Activated naive CD4-positive, alpha-beta T cell treated with anti-CD3 and anti-CD28 coated beads, Interleukin-2, amount 50 U/mL, for 24 hours (primary cell): ENCODE data around the gene LCE7A.

ENCODE experiments used
- H3K27ac Mint-ChIP-seq: one replicate; pipeline ENCODE4 v1.8.0; 2021; ENCODE audit warnings: mild to moderate bottlenecking, mixed read lengths
- H3K27me3 Mint-ChIP-seq: one replicate; pipeline ENCODE4 v1.8.0; 2021; ENCODE audit warnings: mixed read lengths
- H3K36me3 Mint-ChIP-seq: one replicate; pipeline ENCODE4 v1.8.0; 2021; ENCODE audit warnings: mixed read lengths
- H3K4me1 Mint-ChIP-seq: one replicate; pipeline ENCODE4 v1.8.0; 2021; ENCODE audit warnings: mixed read lengths
- H3K4me3 Mint-ChIP-seq: one replicate; pipeline ENCODE4 v1.8.0; 2021; ENCODE audit warnings: mild to moderate bottlenecking, mixed read lengths
- H3K9me3 Mint-ChIP-seq: one replicate; pipeline ENCODE4 v1.8.0; 2021; ENCODE audit warnings: mixed read lengths

The LCE7A gene

DNA sequence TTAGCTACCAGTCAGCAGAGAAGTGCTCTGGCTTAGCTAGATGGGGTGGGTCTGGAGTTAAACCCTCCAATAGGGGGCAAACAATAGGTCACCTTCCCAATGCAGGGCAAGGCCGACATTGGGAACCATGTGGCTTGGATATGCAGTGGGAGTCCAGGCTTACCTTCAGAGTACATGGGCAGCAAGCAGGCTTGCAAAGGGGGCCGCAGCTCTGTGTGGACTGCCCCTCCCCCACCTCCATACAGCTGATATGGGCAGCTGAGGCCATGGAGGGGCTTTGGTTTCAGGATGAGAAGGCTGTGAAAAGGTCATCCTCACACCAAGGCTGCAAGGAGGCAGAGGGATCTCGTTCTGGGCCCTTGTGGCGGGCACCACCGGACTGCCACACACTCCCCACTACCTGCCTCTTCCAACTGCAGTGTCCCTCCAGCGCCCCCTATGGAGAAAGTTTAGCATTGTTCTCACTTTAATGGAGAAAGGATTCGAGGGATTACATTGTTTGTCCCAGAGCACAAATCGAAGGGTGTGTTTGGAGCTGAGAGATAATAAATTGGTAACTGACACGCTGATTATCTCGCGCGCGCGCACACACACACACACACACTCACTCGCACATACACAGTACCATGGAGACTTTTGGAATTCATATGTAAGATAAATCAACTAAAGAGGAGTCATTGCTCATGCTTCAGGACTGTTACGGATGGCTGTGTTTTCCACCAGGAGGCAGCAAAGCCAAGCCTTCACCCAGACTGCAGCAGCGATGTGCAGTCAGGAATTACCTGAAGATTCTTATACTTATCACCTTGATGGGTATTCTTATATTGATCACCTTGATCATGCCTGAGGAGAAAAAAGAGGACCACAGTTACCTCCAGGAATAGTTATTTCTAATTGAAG, 11.3 kb downstream of the LCE7A start:
- peaks cover 1% of the 10 kb centered on the region for H3K27me3 Mint-ChIP-seq
- H3K9me3 Mint-ChIP-seq: no peaks in the 10 kb centered on the region
- no peaks in the 10 kb centered on the region for H3K4me1 Mint-ChIP-seq
- H3K27ac Mint-ChIP-seq: no peak overlapping the region
- H3K4me3 Mint-ChIP-seq: no peak overlapping the region
- H3K36me3 Mint-ChIP-seq: no peaks in the 10 kb centered on the region

- Mint-ChIP-seq H3K4me1 (no peaks in the 10 kb centered on the region), H3K4me3 (no peak overlapping the region), H3K36me3 (no peaks in the 10 kb centered on the region), H3K27me3 (peaks cover 1% of the 10 kb centered on the region), H3K27ac (no peak overlapping the region), H3K9me3 (no peaks in the 10 kb centered on the region)
Measured at GRCh38 chr1:152871731-152872126, 11.9 kb downstream of the LCE7A start.

DNA sequence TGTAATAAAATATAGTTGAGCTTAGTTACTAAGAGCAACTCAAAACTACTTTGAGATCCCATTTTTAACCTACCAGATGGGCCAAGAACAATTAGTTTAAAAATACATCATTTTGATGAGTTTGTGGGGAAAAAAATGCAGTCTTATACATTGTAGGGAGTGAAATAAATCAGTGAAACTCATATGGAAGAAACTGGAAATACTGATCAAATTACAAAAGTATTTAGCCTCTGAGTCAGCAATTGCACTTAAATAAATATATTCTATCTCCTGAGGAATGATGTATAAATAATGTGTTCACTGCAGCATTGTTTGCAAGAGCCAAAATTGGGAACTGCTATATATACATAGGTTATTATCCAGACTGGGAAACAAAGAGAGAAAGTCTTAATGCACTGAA, 13.7 kb downstream of the LCE7A start:
- no peaks in the 10 kb centered on the region for H3K36me3 Mint-ChIP-seq
- no peaks in the 10 kb centered on the region for H3K4me1 Mint-ChIP-seq
- no peaks in the 10 kb centered on the region for H3K9me3 Mint-ChIP-seq
- no peak overlapping the region for H3K4me3 Mint-ChIP-seq
- H3K27me3 Mint-ChIP-seq: peaks cover 6% of the 10 kb centered on the region
- no peak overlapping the region for H3K27ac Mint-ChIP-seq

- no peaks in the 10 kb centered on the region for H3K4me1 Mint-ChIP-seq
- H3K4me3 Mint-ChIP-seq: no peak overlapping the region
- peaks cover 1% of the 10 kb centered on the region for H3K36me3 Mint-ChIP-seq
- peaks cover 12% of the 10 kb centered on the region for H3K27me3 Mint-ChIP-seq
- no peak overlapping the region for H3K27ac Mint-ChIP-seq
- no peaks in the 10 kb centered on the region for H3K9me3 Mint-ChIP-seq
Measured at GRCh38 chr1:152876827-152877226, 17.0 kb downstream of the LCE7A start.

DNA sequence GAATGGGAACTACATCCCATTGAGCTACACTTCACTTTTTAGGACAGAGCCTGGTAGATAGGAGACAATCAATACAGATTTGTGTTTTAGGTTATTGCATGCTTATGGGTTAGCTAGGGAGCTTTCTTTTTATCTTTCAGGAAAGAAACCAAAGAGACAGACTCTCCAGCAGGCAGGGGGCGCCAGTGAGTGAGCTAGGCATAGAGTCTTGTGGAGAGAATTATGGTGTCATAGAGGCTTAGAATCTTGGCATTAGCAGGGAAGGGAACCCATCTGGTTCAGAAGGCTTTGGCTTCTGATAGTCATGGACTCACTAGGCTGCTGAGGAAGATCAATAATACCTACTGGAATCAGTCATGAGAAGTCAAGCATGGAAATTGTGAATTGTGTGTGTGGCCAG, 18.2 kb downstream of the LCE7A start, which contains the start of gene SMCP:
TSS of gene SMCP (plus strand) at position 281 of the 400 bp plus-strand sequence. CDS start 6,101 bp downstream, outside the sequence.
- H3K36me3 Mint-ChIP-seq: peaks cover 1% of the 10 kb centered on the region
- H3K9me3 Mint-ChIP-seq: no peaks in the 10 kb centered on the region
- H3K4me1 Mint-ChIP-seq: no peaks in the 10 kb centered on the region
- peaks cover 12% of the 10 kb centered on the region for H3K27me3 Mint-ChIP-seq
- no peak within 1 kb of the TSS for H3K4me3 Mint-ChIP-seq
- no peak within 1 kb of the TSS for H3K27ac Mint-ChIP-seq

DNA sequence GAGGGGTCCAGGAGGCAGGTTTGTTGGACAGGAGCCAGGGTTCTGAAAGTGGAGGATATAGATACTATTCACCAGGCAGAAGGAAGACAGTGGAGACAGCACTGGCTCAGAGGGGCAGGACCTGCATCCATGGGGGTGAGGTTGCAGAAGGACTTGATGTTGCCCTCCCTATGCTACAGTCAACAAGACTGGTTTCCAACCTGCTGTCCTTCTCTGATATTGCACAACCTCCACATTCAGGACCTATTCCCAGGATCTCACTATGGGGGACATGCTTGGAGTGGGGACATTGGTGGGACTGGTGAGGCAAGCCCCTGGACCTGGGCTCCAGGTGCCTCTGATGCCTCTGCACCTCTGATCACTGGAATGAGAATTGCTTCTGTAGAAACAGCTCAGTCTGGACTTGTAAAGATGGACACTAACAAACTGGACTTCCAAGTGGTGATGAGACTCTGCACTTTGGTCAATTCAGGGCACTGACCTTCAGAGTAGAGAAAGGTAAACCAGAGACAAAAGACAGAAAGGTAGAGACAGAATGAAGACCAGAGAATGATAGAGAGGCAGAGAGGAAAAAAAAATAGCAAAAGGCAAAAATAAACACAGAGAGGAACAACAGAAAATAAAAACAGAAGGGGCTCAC, 19.9 kb downstream of the LCE7A start:
- peaks cover 1% of the 10 kb centered on the region for H3K36me3 Mint-ChIP-seq
- H3K27ac Mint-ChIP-seq: no peak overlapping the region
- H3K4me3 Mint-ChIP-seq: no peak overlapping the region
- no peaks in the 10 kb centered on the region for H3K4me1 Mint-ChIP-seq
- H3K9me3 Mint-ChIP-seq: no peaks in the 10 kb centered on the region
- H3K27me3 Mint-ChIP-seq: peaks cover 10% of the 10 kb centered on the region

GRCh38 chr1:152880316-152880715, 20.5 kb downstream of the LCE7A start:
- Mint-ChIP-seq H3K4me3 (no peak overlapping the region), H3K27me3 (peaks cover 10% of the 10 kb centered on the region), H3K36me3 (peaks cover 1% of the 10 kb centered on the region), H3K27ac (no peak overlapping the region), H3K4me1 (no peaks in the 10 kb centered on the region), H3K9me3 (no peaks in the 10 kb centered on the region)

GRCh38 chr1:152880907-152881306, 21.1 kb downstream of the LCE7A start:
- H3K4me3 Mint-ChIP-seq: no peak overlapping the region
- peaks cover 10% of the 10 kb centered on the region for H3K27me3 Mint-ChIP-seq
- no peaks in the 10 kb centered on the region for H3K9me3 Mint-ChIP-seq
- H3K36me3 Mint-ChIP-seq: peaks cover 1% of the 10 kb centered on the region
- no peak overlapping the region for H3K27ac Mint-ChIP-seq
- H3K4me1 Mint-ChIP-seq: no peaks in the 10 kb centered on the region

GRCh38 chr1:152884085-152884484, 24.3 kb downstream of the LCE7A start:
- Mint-ChIP-seq H3K9me3 (no peaks in the 10 kb centered on the region), H3K36me3 (no peaks in the 10 kb centered on the region), H3K4me1 (no peaks in the 10 kb centered on the region), H3K4me3 (no peak overlapping the region), H3K27ac (no peak overlapping the region), H3K27me3 (peaks cover 3% of the 10 kb centered on the region)

DNA sequence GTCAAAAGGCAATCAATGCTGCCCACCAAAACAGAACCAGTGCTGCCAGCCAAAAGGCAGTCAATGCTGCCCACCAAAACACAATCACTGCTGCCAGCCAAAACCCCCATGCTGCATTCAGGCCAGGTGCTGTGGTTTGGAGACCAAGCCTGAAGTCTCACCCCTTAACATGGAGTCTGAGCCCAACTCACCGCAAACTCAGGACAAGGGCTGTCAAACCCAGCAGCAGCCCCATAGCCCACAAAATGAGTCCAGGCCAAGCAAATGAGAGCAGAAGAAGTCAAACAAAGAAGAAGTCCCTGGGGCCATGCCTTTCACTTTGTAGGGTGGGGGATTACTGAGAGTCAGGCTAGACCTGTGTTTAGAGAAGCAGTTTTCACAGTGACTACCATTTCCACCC, 24.7 kb downstream of the LCE7A start:
- Mint-ChIP-seq H3K36me3 (no peaks in the 10 kb centered on the region), H3K27ac (no peak overlapping the region), H3K27me3 (peaks cover 3% of the 10 kb centered on the region), H3K4me3 (no peak overlapping the region), H3K9me3 (no peaks in the 10 kb centered on the region), H3K4me1 (no peaks in the 10 kb centered on the region)

DNA sequence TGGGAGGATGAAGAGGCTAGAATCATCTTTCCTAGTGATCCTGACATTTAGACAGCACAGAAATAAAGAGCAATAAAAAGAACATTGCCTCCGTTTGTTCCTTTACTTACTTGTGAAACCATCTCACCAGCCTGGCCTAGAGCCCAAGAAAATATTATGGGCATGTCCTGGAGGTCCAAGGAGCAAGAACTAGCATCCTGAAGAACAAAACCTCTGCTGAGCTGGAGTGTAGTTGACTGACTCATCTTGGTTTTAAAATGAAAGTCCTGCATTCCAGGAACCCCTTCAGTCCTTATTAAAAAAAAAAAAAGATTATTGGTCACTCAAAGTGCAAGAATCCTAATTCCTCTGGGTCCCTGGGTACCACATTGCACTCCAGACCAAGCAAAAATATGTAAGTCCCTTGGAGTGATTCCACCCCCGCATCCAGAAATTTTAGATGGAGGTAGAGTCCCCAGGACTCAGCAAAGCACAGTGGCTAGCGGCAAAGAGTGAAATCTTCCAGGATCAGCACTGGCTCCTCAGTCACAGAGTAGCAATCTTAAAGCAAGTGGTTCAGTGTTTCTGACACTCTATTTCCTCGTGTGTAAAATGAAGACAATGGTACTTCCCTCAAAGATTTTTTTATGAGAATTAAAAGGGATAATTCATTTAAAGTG, 25.3 kb downstream of the LCE7A start:
- H3K4me1 Mint-ChIP-seq: no peaks in the 10 kb centered on the region
- no peak overlapping the region for H3K4me3 Mint-ChIP-seq
- H3K27ac Mint-ChIP-seq: no peak overlapping the region
- peaks cover 3% of the 10 kb centered on the region for H3K27me3 Mint-ChIP-seq
- no peaks in the 10 kb centered on the region for H3K9me3 Mint-ChIP-seq
- no peaks in the 10 kb centered on the region for H3K36me3 Mint-ChIP-seq

GRCh38 chr1:152886085-152886484, 26.3 kb downstream of the LCE7A start:
- Mint-ChIP-seq H3K4me3 (no peak overlapping the region), H3K27ac (no peak overlapping the region), H3K36me3 (no peaks in the 10 kb centered on the region), H3K4me1 (no peaks in the 10 kb centered on the region), H3K27me3 (peaks cover 5% of the 10 kb centered on the region), H3K9me3 (no peaks in the 10 kb centered on the region)

DNA sequence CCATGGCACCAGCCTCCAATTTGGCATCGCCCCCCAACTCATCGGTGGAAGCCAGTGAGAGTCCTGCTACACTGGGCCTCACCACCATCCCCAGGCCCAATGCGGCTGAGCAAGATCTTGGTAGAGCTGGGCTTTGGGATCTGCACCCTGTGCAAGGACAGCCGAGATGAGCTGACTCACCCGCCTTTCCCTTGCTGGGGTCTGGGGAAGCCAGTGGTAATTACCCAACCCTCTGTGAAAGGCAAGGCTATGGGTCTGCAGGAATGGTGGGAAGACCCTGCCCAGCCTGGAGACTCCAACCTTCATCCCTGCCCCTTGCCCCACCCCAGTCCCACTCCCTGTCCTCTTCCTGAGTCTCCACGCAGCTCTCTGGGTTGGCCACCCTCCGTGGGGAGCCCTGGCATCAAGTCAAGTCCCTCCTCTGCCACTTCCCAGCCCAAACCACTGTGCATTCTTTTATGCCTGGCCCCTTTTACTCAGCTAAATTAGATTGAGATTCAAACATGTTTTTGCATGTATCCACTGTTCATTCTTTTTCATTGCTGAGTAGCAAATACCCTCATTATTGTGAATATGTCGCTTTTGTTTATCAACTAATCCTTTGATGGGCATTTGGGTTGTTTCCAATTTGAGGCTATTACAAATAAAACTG, 27.1 kb downstream of the LCE7A start:
- Mint-ChIP-seq H3K27me3 (peaks cover 6% of the 10 kb centered on the region), H3K9me3 (no peaks in the 10 kb centered on the region), H3K4me3 (no peak overlapping the region), H3K36me3 (no peaks in the 10 kb centered on the region), H3K4me1 (no peaks in the 10 kb centered on the region), H3K27ac (no peak overlapping the region)

DNA sequence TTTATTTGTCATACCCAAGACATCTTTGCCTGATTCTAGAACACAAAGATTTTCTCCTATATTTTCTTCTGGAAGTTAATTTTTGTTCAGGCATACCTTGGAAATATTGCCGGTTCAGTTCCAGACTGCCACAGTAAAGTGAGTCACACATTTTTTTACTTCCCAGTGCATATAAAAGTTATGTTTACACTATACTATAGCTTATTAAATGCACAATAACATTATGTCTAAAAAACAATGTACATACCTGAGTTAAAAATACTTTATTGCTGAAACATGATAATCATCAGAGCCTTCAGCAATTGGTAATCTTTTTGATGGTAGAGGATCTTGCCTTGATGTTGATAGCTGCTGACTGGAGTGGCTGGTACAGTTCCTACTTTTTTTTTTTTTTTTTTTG, 28.3 kb downstream of the LCE7A start:
- no peaks in the 10 kb centered on the region for H3K36me3 Mint-ChIP-seq

GRCh38 chr1:152899027-152899426, 39.2 kb downstream of the LCE7A start:
- Mint-ChIP-seq H3K36me3 (no peaks in the 10 kb centered on the region), H3K4me3 (no peak overlapping the region), H3K27me3 (peaks cover 19% of the 10 kb centered on the region), H3K9me3 (no peaks in the 10 kb centered on the region), H3K4me1 (no peaks in the 10 kb centered on the region), H3K27ac (no peak overlapping the region)

More for the DNA sequence above, 28.3 kb downstream of the LCE7A start:
- Mint-ChIP-seq H3K4me1 (no peaks in the 10 kb centered on the region), H3K9me3 (no peaks in the 10 kb centered on the region), H3K27me3 (peaks cover 10% of the 10 kb centered on the region), H3K27ac (no peak overlapping the region), H3K4me3 (no peak overlapping the region)
